Measurements from ENCODE around the gene POPDC2. TPM values are rescaled to one million over a fixed set of nuclear protein-coding genes. Genes with fewer than 3 reads are reported as not detected.

Gene POPDC2
- total RNA-seq, 2 donors from 2014 or later, result 7.0 to 8.5 TPM

DNA sequence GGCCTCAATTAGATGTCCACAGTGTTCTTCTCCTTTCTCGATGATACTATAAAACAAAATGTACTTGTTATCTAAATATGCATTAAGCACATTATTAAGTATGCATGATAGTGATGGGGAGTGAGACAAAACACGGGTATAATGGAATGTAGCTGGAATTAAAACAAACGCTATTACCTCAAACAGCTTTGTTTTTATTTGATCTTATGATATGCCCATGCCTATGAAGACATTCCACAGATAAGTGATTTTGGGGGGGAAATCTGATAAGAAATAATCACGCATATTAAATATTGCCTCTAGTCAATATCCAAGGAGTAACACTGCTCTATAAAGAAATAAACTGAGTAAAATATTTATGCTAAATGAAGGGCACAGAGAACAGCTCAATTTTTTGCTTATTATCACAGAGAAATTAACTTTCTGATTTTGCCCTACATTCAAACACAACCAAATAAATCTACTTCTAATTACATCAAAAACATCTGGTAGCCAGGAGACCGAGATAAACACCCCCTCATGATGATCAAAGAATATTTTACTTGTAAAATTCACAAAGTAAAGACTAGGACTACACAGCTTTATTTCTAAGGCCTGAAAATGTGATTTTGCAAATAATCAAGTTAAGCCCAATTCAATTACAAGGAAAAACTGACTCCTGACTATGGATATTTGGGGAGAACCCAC is 14.9 kb upstream of the POPDC2 start:
- no peak for DNase-seq (ENCODE audit: low spot score)
- intact Hi-C loops (cut with DNase I), result loop anchor here in 1 of 2 donors (10.0 kb wide), 1 partner anchor 91 kb away; no protein-coding TSS in a partner anchor

DNA sequence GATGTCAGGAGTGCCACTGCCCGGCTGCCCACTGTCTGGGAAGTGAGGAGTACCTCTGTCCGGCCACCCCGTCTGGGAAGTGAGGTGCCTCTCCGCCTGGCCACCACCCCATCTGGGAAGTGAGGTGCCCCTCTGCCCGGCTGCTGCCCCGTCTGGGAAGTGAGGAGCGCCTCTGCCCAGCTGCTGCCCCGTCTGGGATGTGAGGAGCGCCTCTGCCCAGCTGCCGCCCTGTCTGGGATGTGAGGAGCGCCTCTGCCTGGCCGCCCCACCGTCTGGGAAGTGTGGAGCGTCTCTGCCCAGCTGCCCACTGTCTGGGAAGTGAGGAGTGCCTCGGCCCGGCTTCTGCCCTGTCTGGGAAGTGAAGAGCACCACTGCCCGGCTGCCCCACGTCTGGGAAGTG is 13.5 kb upstream of the POPDC2 start:
- peak; percentile 81 for DNase-seq (ENCODE audit: low spot score)

DNA sequence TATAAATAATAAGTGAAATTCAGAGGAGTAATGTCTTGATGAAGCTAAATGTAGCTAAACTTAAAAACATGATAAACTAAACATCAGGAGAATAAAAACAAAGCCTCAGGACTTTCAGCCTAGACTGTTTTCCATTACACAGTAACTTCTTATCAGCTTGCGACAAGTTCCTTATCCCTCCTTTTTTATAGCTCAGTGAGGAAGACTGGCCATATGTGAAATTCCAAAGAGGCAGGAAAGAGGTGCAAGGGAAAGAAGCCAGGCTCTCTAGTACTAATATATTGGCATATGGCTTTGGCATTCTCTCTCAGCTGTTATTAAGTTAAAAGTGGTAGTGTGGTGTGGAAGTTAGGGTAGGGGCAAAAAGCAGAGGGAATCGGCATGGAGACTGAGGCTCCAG is 12.4 kb upstream of the POPDC2 start:
- no peak for DNase-seq (ENCODE audit: low spot score)
- intact Hi-C loops (cut with DNase I), result loop anchor here in 1 of 2 donors (10.0 kb wide), 1 partner anchor 88 kb away; no protein-coding TSS in a partner anchor

More for the DNA sequence above, 13.5 kb upstream of the POPDC2 start:
- intact Hi-C loops (cut with DNase I), result loop anchor here in 1 of 2 donors (10.0 kb wide), 1 partner anchor 89 kb away; no protein-coding TSS in a partner anchor

DNA sequence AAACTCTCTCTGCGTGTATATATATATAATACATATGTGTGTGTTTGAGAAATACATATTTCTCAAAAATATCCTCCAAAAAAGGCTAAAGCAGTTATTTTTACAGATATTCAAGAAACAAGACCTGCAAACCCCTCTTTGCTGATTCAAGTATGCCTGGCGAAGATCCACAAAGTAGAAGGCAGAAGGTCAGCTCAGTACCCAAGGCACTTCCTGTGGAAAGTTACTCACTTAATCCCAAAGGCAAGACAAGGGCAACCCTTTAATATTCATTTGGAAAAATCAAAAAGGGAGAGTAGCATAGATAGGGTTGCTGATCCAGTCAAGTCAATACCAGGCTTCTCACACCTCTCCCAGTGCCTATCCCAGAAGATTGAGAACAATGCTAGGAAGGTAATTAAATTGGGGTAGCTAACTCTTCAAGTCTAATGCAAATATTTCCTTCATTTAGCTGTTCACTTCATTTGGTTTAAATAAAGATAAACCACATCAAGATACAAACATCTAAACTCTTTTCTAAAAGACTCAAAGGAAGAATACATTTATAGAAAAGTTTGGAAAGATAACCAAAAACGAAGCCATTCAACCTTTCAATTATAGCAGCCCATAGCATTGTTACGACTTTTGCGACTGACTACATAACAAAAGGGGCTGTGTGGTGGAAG is 9.6 kb upstream of the POPDC2 start:
- intact Hi-C loops (cut with DNase I), result loop anchor here (10.0 kb wide), 1 partner anchor 85 kb away; no protein-coding TSS in a partner anchor

DNA sequence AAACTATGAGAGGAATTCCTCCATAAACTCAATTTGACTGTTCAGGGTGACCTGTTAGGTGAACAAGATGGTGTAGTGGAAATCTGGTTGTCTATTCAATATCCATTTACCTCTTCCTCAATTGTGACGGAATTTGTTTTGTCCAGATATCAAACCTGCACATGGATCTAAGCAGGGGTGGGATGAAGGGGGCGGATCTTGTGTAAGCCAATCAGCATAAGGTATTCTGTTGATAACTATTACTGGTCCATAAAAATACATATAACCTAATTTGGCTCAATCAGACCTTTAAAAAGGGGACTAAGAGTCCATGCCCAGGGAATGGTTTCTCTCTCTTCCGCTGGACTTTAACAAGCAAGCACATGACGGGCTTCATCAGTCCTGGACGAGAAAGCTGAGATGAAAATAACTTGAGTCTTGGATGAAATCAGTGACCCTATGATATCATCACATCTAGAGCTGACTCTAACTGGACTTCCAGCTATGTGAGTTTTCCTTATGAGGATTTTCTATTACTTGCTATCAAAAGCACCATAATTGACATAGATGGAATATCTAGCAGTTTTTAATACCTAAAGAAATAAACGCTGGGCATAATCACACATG is 5.7 kb upstream of the POPDC2 start:
- intact Hi-C loops (cut with DNase I), result loop anchor here in 1 of 2 donors (10.0 kb wide), 1 partner anchor 81 kb away; no protein-coding TSS in a partner anchor
- DNase-seq (ENCODE audit: low spot score), result no peak

More for the DNA sequence above, 9.6 kb upstream of the POPDC2 start:
- no peak for DNase-seq (ENCODE audit: low spot score)

DNA sequence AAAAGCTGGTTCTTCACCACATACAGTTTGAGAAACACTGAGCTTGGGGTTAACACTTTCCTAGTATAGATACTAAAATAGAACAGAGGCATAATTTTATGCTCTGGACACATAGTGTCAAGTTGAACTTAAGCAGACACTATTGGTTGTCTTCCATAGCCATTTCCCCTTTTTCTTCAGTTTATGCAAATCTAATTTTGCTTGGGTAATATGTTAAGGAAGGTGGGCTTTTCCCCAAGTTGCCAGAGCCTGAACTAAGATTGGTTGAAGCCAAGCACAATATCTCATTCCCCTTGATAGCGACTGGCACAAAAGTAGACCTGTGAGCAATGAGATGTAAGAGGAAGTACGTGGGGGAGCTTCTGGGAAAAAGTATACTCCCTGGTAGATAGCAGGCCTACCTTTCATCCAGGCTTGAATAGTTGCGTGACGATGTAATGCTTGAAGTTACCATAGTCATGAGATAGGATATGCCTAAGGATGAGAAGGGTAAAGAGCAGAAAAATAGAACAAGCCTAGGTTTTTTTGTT is 4.5 kb upstream of the POPDC2 start:
- intact Hi-C loops (cut with DNase I), result loop anchor here in 1 of 2 donors (10.0 kb wide), 1 partner anchor 80 kb away; no protein-coding TSS in a partner anchor
- no peak for DNase-seq (ENCODE audit: low spot score)

DNA sequence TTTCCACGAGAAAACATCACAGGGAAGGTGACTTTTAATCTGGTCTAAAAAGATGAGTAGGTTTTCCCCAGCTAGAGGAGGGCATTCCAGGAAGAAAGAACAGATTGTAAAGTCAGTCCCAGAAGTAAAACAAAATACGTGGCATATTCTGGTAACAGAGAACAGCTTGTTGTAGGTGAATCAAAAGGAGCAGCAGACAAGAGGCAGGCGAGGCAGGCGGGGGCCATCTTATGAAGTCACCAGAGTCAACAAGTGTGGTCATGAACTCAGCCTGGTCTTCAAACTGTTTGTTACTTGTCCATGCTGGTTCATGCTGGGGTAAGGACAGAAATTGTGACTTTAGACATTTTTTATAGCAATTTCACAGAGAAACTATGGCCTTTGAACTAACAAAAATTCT is 4.0 kb upstream of the POPDC2 start:
- no peak for DNase-seq (ENCODE audit: low spot score)
- intact Hi-C loops (cut with DNase I), result loop anchor here in 1 of 2 donors (10.0 kb wide), 1 partner anchor 80 kb away; no protein-coding TSS in a partner anchor

DNA sequence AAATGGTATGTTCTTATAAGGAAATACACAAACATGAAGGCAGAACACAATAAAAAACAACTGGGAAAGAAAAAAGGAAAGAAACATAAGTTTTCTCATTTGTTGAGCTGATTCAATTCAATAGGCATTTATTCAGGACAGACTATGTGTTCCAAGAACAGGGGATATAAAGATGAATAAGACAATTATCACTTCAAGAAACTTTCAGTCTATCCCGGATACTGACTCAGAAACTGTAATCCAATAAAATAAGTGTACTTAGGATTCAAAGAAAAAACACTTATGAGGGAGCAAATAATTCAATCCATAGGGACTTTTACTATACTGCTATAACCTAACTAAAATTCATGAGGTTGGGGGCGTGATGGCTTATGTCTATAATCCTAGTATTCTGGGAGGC is 3.5 kb upstream of the POPDC2 start:
- intact Hi-C loops (cut with DNase I), result loop anchor here in 1 of 2 donors (10.0 kb wide), 1 partner anchor 79 kb away; no protein-coding TSS in a partner anchor
- no peak for DNase-seq (ENCODE audit: low spot score)

DNA sequence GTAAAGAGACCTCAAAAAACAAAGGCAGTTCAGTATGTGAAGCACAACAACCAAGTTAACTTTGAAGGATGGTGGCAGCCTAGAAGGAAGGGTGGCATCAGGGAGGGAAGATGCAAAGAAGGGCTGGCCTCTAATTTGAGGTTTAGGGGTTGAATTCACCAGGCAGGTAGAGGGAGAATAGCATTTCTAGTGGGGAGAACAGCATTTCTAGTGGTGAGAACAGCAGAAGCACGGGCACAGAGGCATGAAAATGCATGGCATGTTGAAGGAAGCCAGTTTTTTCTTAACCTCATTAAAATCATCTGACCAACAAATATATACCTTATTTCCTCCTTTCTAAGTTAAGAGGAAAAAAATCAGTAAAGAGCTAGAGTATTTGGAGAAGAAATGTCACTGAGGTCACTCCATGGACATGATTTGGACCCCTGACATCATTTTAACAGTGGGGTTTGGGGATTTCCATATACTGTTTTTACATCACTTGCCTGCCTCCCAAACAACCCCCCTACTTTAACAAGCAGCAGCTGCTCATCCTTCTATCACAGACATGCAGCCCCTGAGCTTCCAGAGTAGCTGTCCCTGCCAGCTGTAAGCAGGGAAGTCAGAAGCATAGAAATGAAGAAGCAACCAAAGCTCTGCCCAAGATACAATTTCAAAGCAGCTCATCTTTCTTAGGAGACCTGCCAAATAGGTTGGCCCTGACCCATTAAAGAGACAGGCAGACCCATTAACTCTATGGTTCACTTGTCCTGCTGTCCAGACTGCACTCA is 2.4 kb upstream of the POPDC2 start:
- DNase-seq (ENCODE audit: low spot score), result no peak
- intact Hi-C loops (cut with DNase I), result loop anchor here in 1 of 2 donors (10.0 kb wide), 1 partner anchor 78 kb away; no protein-coding TSS in a partner anchor

DNA sequence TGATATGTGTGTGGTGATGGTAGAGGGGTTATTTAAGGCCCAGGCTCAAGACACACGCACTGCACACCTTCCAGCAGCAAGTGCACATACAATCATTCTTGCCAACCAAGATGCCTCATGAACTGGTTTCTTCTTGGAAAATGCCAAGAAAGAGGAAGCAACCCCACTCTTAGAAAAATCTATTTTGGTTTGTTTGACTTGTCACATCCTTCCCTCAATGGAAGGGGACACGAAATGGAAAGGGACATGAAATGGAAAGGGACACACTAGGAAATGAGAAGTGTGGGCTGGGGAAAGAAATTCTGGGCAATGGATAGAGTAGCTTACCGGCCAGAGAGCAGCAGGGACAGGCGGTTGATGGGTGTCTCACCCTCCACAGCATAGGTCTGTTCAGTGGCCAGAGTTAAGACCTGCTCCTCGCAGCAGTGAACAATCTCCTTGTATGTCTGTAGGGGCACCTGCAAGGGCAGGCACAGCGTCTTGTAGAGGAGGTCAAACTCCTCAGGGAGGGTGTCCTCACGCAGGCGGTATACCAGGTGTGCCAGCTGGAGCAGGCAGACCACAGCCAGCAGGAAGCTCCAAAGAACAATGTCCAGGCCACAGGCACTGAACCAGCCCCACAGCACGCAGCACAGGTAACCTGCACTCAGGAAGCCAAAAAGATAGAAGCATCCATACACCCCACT is 640 bp downstream of the POPDC2 start:
- intact Hi-C loops (cut with DNase I), result loop anchor here in 1 of 2 donors (10.0 kb wide), 1 partner anchor 75 kb away; no protein-coding TSS in a partner anchor
- DNase-seq (ENCODE audit: low spot score), result no peak

DNA sequence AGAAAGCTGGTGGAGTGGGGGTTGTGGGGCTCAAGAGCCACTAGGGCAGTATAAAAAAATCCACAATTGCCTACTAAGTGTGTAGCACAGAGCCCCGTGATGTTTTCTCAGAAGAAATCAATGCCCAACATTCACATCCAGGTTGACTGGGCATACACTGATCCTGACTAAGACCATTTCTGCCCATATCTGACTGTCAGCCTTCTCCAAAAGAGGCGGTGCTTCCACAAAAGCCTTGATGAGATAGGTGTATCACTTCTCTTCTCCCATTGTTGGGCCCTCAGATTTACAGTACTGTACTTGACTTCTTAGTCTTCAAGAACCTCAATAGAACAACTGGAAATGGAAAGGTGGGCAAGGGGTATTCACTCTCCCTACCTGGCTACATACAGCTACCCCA is 1.4 kb downstream of the POPDC2 start:
- intact Hi-C loops (cut with DNase I), result no loop called here
- DNase-seq (ENCODE audit: low spot score), result no peak

DNA sequence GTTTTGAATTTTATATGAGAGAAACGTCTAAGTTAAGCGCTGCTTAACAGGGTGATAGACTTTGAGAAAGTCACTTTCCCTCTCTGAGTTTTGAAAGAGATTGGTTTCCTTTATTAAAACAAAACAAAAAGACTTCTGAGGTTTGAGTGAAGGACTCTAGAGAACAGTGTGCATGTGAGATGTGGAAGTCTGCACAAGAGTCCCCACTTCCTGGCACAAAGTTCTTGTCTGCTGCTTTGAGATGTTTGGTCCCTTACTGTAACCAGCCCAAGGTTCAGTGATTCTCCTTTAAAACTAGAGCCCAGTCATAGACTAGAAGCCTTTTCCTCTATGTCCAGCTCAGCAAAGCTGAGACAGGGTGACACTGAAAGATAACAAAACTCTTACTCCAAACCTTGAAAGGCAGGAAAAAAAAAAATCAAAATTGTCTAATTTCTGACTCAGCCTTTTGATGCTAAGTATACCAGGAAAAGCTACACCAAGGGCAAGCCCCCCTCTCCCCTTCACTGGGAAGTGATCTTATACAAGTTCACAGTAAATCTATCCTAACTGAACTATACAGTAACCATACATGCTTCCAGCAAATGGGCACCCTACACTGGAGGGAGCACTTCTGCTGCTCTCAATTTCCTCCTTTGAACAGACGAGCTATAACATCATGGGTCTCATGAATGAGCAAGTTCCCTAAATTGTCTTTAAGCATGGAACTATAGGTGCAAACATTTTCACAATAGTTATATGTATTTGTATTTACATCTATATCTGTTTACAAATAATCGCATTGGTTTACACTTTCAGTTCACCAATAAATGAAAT is 2.3 kb downstream of the POPDC2 start:
- no peak for DNase-seq (ENCODE audit: low spot score)

DNA sequence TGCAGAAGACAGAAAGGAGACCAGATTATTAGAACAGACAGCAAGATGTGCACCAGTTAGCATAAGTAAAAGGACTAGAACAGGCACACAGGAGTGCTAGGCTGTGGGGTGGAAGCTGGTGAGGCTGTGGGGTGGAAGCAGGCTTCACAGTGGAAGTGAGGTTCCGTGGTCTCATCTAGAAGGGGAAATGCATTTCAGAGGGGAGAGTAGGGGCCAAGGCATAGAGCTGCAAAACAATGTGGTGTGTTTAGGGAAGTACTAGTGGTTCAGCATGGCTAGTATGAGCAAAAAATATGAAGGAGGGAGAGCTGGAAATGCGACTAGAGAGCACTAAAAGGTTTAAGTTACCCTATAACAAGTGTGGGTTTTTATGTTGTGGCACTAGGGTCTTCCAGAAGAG is 6.5 kb downstream of the POPDC2 start:
- intact Hi-C loops (cut with DNase I), result no loop called here
- no peak for DNase-seq (ENCODE audit: low spot score)

More for the DNA sequence above, 2.3 kb downstream of the POPDC2 start:
- intact Hi-C loops (cut with DNase I), result no loop called here

DNA sequence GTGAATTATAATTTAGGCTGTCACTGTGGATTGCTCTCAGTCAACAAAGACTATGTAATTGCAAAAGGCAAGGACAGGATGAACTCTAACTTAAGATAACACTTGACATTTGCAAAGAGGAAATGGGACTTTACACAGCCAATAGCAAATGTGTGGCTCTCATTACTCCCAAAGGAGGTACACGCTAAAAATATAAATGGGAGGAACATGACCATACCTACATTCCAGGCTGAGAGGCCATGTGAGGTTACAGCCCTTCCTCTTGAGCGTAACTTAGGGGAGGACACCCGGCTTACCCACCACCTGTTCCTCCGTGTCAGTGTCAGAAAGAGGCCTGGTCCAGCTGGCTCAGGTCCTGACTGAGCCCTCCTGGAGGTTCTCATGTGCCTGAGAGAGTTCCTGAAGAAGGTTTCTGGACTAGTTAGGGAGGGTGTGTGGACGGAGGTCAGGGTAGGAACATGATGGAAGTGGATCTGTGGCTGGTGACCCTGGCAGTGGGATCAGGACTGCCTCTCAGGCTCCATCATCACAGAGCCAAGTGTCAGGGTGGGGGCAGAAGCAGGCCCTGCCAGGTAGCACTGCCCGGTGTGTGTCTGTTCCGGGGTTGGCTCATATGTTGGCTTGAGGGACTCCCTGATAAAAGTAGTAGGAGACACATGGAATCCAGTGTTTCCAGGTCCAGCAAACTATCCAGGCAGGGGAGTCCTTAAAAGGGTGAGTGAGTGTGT is 7.9 kb downstream of the POPDC2 start:
- intact Hi-C loops (cut with DNase I), result no loop called here
- no peak for DNase-seq (ENCODE audit: low spot score)

DNA sequence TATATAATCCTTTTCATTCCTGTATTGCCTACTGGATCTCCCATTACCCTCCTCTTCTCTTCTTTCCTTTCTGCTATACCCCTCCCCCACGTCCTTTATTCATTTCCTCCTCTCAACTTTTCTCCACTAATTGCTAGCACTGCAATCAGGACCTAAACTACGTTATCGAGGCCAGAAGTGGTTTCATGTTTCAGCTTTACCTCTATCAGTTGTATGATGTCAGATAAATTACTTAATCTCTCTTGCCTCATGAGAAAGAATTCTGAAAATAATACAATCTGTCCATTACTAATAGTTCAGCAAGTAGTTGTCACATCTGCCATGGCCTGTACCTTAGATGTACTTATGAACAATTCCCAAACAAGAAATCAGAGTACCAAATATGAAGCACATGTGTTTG is 10.6 kb downstream of the POPDC2 start:
- intact Hi-C loops (cut with DNase I), result no loop called here
- no peak for DNase-seq (ENCODE audit: low spot score)

DNA sequence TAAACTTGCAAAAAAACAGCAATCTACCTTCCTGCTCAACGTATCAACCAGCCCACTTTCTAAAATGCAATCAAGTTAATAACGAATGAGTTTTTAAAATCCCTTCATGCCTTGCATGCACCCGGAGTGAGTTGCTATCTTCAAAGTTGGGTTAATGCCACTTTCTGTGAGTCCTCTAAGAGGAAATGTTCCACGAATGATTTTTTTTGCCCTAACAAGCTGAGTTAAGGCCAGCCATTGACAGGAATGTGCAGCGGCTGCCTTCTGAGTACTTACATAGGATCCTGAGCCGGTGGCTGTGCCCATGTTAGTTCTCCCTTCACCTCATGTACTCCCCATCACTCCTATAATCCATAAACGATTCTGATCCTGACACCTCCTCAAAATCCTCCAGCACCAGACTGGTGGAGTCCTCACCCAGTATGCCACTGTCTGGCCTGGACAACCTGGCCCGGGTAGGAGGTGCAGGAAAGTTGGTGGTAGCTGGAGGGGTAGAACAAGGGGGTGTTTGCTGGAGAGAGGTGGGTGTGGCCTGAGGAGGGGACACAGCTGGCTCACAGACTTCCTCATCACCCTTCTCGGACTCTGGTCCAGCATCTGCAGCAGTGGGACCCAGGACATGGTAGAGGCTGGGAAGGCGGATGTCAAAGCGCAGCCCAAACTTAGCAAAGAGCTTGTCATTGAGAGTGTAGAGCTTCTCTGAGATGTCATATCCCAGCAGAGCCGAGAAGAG is 12.4 kb downstream of the POPDC2 start:
- peak; percentile 71 for DNase-seq (ENCODE audit: low spot score)
- intact Hi-C loops (cut with DNase I), result no loop called here

Measured in posterior vena cava (tissue), 2 donors.